Lower leg skin (tissue), 4 donors: ENCODE data around the gene OR8H3. TPM values are rescaled to one million over a fixed set of nuclear protein-coding genes. Genes with fewer than 3 reads are reported as not detected.
"Not testable (repeated sequence)": the region's sequence is repeated elsewhere in the genome, so short reads cannot be mapped to it uniquely, and the experiment has no call there.

Source experiments
- DNase-seq, 2 donors: peaks; one replicate each; pipeline ENCODE4 v3.0.0-alpha.2; 2019; ENCODE audit warnings: low spot score in 2 of 2
- H3K4me3 ChIP-seq: fragments of 200-600 bp; sonication (generic); 2 replicates; pipeline ENCODE4 v1.5.1; 2017; ENCODE audit warnings: mild to moderate bottlenecking, low read depth; ENCODE audit not compliant: poor library complexity, severe bottlenecking
- POLR2A ChIP-seq, 2 donors: fragments of 450-650 bp; IDR thresholded peaks; one replicate each; pipeline ENCODE4 v1.6.1; 2016 to 2017; ENCODE audit warnings: antibody characterized with exemption in 2 of 2, mild to moderate bottlenecking in 1 of 2, moderate library complexity in 1 of 2
- WGBS, 2 donors: methylation state at CpG; one replicate each; pipeline ENCODE4 v1.1.5; 2018; 5-methylcytosine and 5-hydroxymethylcytosine counted together
- intact Hi-C: fragments of 100-400 bp; cut with DNase I; formaldehyde crosslinking; loops from one replicate; pipeline ENCODE4 v1.15.0; 2023; ENCODE audit warnings: low total_unique reads
- total RNA-seq, 4 donors: library from RNA; depleted of rRNA; stranded (reverse); fragments of >200 nt; gene quantifications; one replicate each; pipeline ENCODE4 v1.1.0, GENCODE V29; 2016
- TF ChIP-seq, protein P1 (sequence below), 3 donors: fragments of 450-650 bp; IDR thresholded peaks; one replicate each; pipeline ENCODE4 v1.5.1; 2016; ENCODE audit warnings: antibody characterized with exemption in 3 of 3, mild to moderate bottlenecking in 3 of 3, moderate library complexity in 2 of 3

Gene OR8H3
- not detected for total RNA-seq

DNA sequence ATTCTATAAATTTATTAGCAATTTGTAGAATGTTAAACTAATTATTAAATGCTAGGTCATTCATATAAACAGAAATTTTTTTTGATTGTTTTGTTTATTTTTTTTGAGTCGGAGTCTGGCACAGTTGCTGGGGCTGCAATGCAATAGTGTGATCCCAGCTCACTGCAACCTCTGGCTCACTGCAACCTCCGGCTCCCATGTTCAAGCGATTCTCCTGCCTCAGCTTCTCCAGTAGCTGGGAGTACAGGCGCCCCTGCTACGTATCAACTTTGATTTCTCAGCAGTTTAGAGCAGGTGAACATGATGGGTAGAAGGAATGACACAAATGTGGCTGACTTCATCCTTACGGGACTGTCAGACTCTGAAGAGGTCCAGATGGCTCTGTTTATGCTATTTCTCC is at the start of gene OR8H3:
Gene OR8H3, plus strand, starts transcription at position 301 of the 400 bp plus-strand sequence. Its CDS starts 0 bp downstream, at position 301.
- H3K4me3 ChIP-seq, result no peak within 1 kb of the TSS
- WGBS, 2 donors, result 78 to 83% methylated on average over 6 of the region's 6 CpGs
- TF ChIP-seq, protein P1, sequence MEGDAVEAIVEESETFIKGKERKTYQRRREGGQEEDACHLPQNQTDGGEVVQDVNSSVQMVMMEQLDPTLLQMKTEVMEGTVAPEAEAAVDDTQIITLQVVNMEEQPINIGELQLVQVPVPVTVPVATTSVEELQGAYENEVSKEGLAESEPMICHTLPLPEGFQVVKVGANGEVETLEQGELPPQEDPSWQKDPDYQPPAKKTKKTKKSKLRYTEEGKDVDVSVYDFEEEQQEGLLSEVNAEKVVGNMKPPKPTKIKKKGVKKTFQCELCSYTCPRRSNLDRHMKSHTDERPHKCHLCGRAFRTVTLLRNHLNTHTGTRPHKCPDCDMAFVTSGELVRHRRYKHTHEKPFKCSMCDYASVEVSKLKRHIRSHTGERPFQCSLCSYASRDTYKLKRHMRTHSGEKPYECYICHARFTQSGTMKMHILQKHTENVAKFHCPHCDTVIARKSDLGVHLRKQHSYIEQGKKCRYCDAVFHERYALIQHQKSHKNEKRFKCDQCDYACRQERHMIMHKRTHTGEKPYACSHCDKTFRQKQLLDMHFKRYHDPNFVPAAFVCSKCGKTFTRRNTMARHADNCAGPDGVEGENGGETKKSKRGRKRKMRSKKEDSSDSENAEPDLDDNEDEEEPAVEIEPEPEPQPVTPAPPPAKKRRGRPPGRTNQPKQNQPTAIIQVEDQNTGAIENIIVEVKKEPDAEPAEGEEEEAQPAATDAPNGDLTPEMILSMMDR (IDR thresholded peaks at IDR 0.05), result no peak
- TF ChIP-seq POLR2A (IDR thresholded peaks at IDR 0.05), result no peak
- no peak for DNase-seq
- intact Hi-C loops, result no loop called here

- no peak overlapping the region for H3K4me3 ChIP-seq
- intact Hi-C loops, result no loop called here
- no peak for TF ChIP-seq POLR2A (IDR thresholded peaks at IDR 0.05)
- TF ChIP-seq, protein P1 (IDR thresholded peaks at IDR 0.05), result no peak
- no peak for DNase-seq
- WGBS, 2 donors, result 69 to 91% methylated on average over 3 of the region's 3 CpGs
These were observed 32.5 kb upstream of the OR8H3 start for GRCh38 chr11:56089697-56090096.

DNA sequence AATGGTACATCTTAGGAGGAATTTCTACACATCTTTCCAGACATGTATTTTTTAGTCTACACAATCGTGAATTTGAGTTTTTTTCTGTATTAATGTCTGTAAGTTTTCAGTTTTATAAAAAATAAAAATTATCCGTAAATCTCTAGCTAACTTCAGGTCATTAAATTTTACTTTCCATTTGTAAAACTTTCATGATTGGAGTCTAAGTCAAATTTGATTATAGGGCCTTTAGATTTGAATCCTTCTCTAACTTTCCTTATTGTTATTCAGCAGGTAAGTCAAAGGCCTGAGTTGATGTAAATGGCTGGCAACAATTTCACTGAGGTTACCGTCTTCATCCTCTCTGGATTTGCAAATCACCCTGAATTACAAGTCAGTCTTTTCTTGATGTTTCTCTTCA is 29.2 kb upstream of the OR8H3 start, which contains the start of gene OR8I2:
Gene OR8I2, plus strand, starts transcription at position 301 of the 400 bp plus-strand sequence. Its CDS starts 0 bp downstream, at position 301.
- no peak for TF ChIP-seq POLR2A (IDR thresholded peaks at IDR 0.05)
- TF ChIP-seq, protein P1 (IDR thresholded peaks at IDR 0.05), result no peak
- intact Hi-C loops, result no loop called here
- no peak within 1 kb of the TSS for H3K4me3 ChIP-seq
- DNase-seq, result no peak
- 60 to 68% methylated on average over 3 of the region's 3 CpGs for WGBS, 2 donors

- H3K4me3 ChIP-seq, result no peak within 1 kb of the TSS
- TF ChIP-seq, protein P1 (IDR thresholded peaks at IDR 0.05), result no peak
- TF ChIP-seq POLR2A (IDR thresholded peaks at IDR 0.05), result no peak
- no peak for DNase-seq
- intact Hi-C loops, result no loop called here
These were observed 18.9 kb upstream of the OR8H3 start, which contains the start of gene OR8H2 for GRCh38 chr11:56103210-56103737. Gene OR8H2 (plus strand): TSS chr11:56103687. CDS start chr11:56105043, 1,356 bp downstream.

- no peak for DNase-seq
- no peak for TF ChIP-seq POLR2A (IDR thresholded peaks at IDR 0.05)
- TF ChIP-seq, protein P1 (IDR thresholded peaks at IDR 0.05), result no peak
- intact Hi-C loops, result no loop called here
- H3K4me3 ChIP-seq, result no peak within 1 kb of the TSS
These were observed 18.0 kb downstream of the OR8H3 start, which contains the start of gene OR8J3 for GRCh38 chr11:56140151-56140661. Gene OR8J3 (minus strand): TSS chr11:56140201. CDS start chr11:56137718, 2,483 bp downstream.

GRCh38 chr11:56143681-56144080 is 21.5 kb downstream of the OR8H3 start:
- intact Hi-C loops, H3K4me3 ChIP-seq, DNase-seq: not testable (repeated sequence)
- 96 to 98% methylated on average over 7 to 8 of the region's 30 CpGs for WGBS, 2 donors
